Keratinocyte (primary cell): Measurements from ENCODE around the gene JOSD1.

Source experiments
- CTCF ChIP-seq, 3 experiments: IDR thresholded peaks in 1 of 3; conservative IDR thresholded peaks in 1 of 3; optimal IDR thresholded peaks in 1 of 3; 2 replicates in 2 of 3; 3 replicates in 1 of 3; pipeline versions ENCODE3 to v1.5.1; 2011; ENCODE audit warnings: low read length in 3 of 3, mild to moderate bottlenecking in 3 of 3, moderate library complexity in 2 of 3, control low read depth in 1 of 3, inconsistent platforms in 1 of 3; ENCODE audit not compliant: insufficient read depth in 2 of 3; ENCODE audit errors: extremely low read depth in 1 of 3
- EZH2 ChIP-seq: IDR thresholded peaks from one replicate; pipeline ENCODE4 v1.6.1; 2012; ENCODE audit warnings: inconsistent platforms, mild to moderate bottlenecking, low read length, moderate library complexity

- TF ChIP-seq EZH2 (no peak), CTCF (optimal IDR thresholded peaks at IDR 0.05 in 1 of 3, IDR thresholded peaks at IDR 0.05 in 1 of 3, conservative IDR thresholded peaks at IDR 0.05 in 1 of 3; ENCODE audit: extremely low read depth in 1 of 3, insufficient read depth in 2 of 3, low read length in 3 of 3) (no peak)
Observed at GRCh38 chr22:38699143-38699542, 1.6 kb downstream of the JOSD1 start.
